ENCODE measurements around the gene OR2H2. TPM values are rescaled to one million over a fixed set of nuclear protein-coding genes. Genes with fewer than 3 reads are reported as not detected.

The OR2H2 gene
- total and polyA plus RNA-seq, 2 of the 13 experiments (the other 11 are each of a cell fraction or from before 2014, with no cell fraction given) = not detected

- TF ChIP-seq, protein P1, sequence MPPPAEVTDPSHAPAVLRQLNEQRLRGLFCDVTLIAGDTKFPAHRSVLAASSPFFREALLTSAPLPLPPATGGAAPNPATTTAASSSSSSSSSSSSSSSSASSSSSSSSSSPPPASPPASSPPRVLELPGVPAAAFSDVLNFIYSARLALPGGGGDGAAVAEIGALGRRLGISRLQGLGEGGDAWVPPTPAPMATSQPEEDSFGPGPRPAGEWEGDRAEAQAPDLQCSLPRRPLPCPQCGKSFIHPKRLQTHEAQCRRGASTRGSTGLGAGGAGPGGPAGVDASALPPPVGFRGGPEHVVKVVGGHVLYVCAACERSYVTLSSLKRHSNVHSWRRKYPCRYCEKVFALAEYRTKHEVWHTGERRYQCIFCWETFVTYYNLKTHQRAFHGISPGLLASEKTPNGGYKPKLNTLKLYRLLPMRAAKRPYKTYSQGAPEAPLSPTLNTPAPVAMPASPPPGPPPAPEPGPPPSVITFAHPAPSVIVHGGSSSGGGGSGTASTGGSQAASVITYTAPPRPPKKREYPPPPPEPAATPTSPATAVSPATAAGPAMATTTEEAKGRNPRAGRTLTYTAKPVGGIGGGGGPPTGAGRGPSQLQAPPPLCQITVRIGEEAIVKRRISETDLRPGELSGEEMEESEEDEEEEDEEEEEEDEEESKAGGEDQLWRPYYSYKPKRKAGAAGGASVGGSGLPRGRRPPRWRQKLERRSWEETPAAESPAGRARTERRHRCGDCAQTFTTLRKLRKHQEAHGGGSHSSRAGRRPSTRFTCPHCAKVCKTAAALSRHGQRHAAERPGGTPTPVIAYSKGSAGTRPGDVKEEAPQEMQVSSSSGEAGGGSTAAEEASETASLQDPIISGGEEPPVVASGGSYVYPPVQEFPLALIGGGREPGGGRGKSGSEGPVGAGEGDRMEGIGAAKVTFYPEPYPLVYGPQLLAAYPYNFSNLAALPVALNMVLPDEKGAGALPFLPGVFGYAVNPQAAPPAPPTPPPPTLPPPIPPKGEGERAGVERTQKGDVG (CRISPR knock-in tag; IDR thresholded peaks at IDR 0.05; ENCODE audit: borderline replicate concordance) = no peak
- TF ChIP-seq GRHL1 (CRISPR knock-in tag; conservative IDR thresholded peaks at IDR 0.05) (no peak), ZNF720 (CRISPR knock-in tag; IDR thresholded peaks at IDR 0.05) (no peak), ZNF337 (CRISPR knock-in tag; IDR thresholded peaks at IDR 0.05; ENCODE audit: borderline replicate concordance, low read depth) (no peak), TP53 (CRISPR knock-in tag; conservative IDR thresholded peaks at IDR 0.05) (no peak), FOXA3 (CRISPR knock-in tag; IDR thresholded peaks at IDR 0.05) (peak; percentile 11; the same call in 1 of the 2 replicates), SRY (CRISPR knock-in tag; IDR thresholded peaks at IDR 0.05) (no peak), FOSL2 (CRISPR knock-in tag; IDR thresholded peaks at IDR 0.05) (no peak), SSRP1 (CRISPR knock-in tag; IDR thresholded peaks at IDR 0.05) (no peak), MED8 (CRISPR knock-in tag; IDR thresholded peaks at IDR 0.05; ENCODE audit: insufficient replicate concordance) (no peak), SMAD3 (CRISPR knock-in tag; IDR thresholded peaks at IDR 0.05) (no peak), KDM4B (CRISPR knock-in tag; IDR thresholded peaks at IDR 0.05) (no peak), SALL1 (CRISPR knock-in tag; IDR thresholded peaks at IDR 0.05) (0 out of 2 replicates have a peak, but pooled peaks have one; percentile 46), ZMAT3 (CRISPR knock-in tag; conservative IDR thresholded peaks at IDR 0.05) (no peak), ZNF160 (CRISPR knock-in tag; IDR thresholded peaks at IDR 0.05) (no peak)
- TF ChIP-seq, protein P2, sequence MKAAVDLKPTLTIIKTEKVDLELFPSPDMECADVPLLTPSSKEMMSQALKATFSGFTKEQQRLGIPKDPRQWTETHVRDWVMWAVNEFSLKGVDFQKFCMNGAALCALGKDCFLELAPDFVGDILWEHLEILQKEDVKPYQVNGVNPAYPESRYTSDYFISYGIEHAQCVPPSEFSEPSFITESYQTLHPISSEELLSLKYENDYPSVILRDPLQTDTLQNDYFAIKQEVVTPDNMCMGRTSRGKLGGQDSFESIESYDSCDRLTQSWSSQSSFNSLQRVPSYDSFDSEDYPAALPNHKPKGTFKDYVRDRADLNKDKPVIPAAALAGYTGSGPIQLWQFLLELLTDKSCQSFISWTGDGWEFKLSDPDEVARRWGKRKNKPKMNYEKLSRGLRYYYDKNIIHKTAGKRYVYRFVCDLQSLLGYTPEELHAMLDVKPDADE (CRISPR knock-in tag; IDR thresholded peaks at IDR 0.05) = no peak
- TF ChIP-seq, protein P3, sequence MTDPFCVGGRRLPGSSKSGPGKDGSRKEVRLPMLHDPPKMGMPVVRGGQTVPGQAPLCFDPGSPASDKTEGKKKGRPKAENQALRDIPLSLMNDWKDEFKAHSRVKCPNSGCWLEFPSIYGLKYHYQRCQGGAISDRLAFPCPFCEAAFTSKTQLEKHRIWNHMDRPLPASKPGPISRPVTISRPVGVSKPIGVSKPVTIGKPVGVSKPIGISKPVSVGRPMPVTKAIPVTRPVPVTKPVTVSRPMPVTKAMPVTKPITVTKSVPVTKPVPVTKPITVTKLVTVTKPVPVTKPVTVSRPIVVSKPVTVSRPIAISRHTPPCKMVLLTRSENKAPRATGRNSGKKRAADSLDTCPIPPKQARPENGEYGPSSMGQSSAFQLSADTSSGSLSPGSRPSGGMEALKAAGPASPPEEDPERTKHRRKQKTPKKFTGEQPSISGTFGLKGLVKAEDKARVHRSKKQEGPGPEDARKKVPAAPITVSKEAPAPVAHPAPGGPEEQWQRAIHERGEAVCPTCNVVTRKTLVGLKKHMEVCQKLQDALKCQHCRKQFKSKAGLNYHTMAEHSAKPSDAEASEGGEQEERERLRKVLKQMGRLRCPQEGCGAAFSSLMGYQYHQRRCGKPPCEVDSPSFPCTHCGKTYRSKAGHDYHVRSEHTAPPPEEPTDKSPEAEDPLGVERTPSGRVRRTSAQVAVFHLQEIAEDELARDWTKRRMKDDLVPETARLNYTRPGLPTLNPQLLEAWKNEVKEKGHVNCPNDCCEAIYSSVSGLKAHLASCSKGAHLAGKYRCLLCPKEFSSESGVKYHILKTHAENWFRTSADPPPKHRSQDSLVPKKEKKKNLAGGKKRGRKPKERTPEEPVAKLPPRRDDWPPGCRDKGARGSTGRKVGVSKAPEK (CRISPR knock-in tag; IDR thresholded peaks at IDR 0.05; ENCODE audit: borderline replicate concordance) = no peak
- TF ChIP-seq, protein P4, sequence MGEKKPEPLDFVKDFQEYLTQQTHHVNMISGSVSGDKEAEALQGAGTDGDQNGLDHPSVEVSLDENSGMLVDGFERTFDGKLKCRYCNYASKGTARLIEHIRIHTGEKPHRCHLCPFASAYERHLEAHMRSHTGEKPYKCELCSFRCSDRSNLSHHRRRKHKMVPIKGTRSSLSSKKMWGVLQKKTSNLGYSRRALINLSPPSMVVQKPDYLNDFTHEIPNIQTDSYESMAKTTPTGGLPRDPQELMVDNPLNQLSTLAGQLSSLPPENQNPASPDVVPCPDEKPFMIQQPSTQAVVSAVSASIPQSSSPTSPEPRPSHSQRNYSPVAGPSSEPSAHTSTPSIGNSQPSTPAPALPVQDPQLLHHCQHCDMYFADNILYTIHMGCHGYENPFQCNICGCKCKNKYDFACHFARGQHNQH (CRISPR knock-in tag; IDR thresholded peaks at IDR 0.05) = no peak
These were observed 23.8 kb upstream of the OR2H2 start (continued) for GRCh38 chr6:29561091-29561490.

All from HepG2 (cell line).